OCI-LY7 (cell line): Measurements from ENCODE around the gene NOS2.
"Not testable (repeated sequence)": the region's sequence is repeated elsewhere in the genome, so short reads cannot be mapped to it uniquely, and the experiment has no call there.

Source experiments
- EZH2phosphoT487 ChIP-seq: fragments of 200-600 bp; sonication (generic); IDR thresholded peaks from 2 replicates; pipeline ENCODE4 v1.6.1; 2018; ENCODE audit warnings: low read depth, borderline replicate concordance, mild to moderate bottlenecking, mixed run types, antibody characterized with exemption, low read length, moderate library complexity, mixed read lengths
- TF ChIP-seq, protein P1 (sequence below): fragments of 200-600 bp; sonication (generic); conservative IDR thresholded peaks from 2 replicates; pipeline ENCODE4 v1.5.1; 2014; ENCODE audit warnings: mild to moderate bottlenecking, antibody characterized with exemption, low read length, moderate library complexity, mixed read lengths

DNA sequence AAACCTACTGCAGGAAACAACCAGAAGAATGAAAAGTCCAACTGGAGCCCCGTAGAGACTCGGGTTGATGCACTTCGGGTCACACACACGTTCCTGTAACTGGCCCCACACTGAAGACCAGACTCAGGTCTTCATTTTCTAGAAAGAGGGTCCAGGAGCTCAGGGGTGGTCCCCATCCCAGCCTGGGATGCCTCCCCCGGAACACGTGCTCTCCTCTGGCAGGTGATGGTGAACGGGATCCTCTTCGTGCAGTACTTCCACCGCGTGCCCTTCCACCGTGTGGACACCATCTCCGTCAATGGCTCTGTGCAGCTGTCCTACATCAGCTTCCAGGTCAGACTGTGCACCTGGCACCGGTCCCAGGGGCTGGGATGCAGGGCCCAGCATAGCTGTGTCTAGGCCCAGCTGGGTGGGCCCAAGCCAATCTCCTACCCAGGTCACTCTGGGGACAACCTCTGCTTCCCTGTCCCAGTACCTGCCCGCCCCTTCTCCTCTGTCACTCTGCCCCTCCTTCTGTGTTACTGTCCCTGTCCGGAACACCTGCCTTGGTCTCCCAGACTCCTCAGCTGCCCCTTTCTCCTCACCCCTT lies 50.7 kb downstream of the NOS2 start:
- TF ChIP-seq, protein P1, sequence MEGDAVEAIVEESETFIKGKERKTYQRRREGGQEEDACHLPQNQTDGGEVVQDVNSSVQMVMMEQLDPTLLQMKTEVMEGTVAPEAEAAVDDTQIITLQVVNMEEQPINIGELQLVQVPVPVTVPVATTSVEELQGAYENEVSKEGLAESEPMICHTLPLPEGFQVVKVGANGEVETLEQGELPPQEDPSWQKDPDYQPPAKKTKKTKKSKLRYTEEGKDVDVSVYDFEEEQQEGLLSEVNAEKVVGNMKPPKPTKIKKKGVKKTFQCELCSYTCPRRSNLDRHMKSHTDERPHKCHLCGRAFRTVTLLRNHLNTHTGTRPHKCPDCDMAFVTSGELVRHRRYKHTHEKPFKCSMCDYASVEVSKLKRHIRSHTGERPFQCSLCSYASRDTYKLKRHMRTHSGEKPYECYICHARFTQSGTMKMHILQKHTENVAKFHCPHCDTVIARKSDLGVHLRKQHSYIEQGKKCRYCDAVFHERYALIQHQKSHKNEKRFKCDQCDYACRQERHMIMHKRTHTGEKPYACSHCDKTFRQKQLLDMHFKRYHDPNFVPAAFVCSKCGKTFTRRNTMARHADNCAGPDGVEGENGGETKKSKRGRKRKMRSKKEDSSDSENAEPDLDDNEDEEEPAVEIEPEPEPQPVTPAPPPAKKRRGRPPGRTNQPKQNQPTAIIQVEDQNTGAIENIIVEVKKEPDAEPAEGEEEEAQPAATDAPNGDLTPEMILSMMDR: not testable (repeated sequence)
- not testable (repeated sequence) for TF ChIP-seq EZH2phosphoT487
